Left ventricle myocardium inferior (tissue), 1 donor: ENCODE results near the gene PLPPR1. TPM values are rescaled to one million over a fixed set of nuclear protein-coding genes. Genes with fewer than 3 reads are reported as not detected.
A peak's percentile ranks its signal among the peaks of the same experiment; 100 is the strongest.

Experiments
- DNase-seq: peaks from one replicate; pipeline ENCODE4 v3.0.0-alpha.2; 2020
- H3K27ac ChIP-seq: fragments of 200-600 bp; replicated peaks from 2 replicates; pipeline ENCODE4 v1.8.0; 2021
- H3K27me3 ChIP-seq: fragments of 200-600 bp; 2 replicates; pipeline ENCODE4 v1.8.0; 2021; ENCODE audit warnings: low read depth
- H3K36me3 ChIP-seq: fragments of 200-600 bp; 2 replicates; pipeline ENCODE4 v1.8.0; 2021
- H3K4me1 ChIP-seq: fragments of 200-600 bp; 2 replicates; pipeline ENCODE4 v1.8.0; 2021
- H3K4me3 ChIP-seq: fragments of 200-600 bp; 2 replicates; pipeline ENCODE4 v1.8.0; 2021; ENCODE audit warnings: mild to moderate bottlenecking, moderate library complexity
- H3K9me3 ChIP-seq: fragments of 200-600 bp; replicated peaks from 2 replicates; pipeline ENCODE4 v1.8.0; 2021
- intact Hi-C: fragments of 100-400 bp; cut with micrococcal nuclease; formaldehyde crosslinking; loops from one replicate; pipeline ENCODE4 v1.11.0; 2022
- total RNA-seq: library from RNA; stranded (reverse); fragmentation: NEBNext Ultra II Directional; extraction: Animal tissue kit (Norgen Biotek cat#: 25700); gene quantifications from one replicate; pipeline ENCODE4 v1.2.1, GENCODE V29; 2021
- TF ChIP-seq, protein P1 (sequence below): fragments of 200-600 bp; IDR thresholded peaks from 2 replicates; pipeline ENCODE4 v1.8.0; 2021; ENCODE audit warnings: antibody characterized with exemption, mild to moderate bottlenecking, borderline replicate concordance
- donor health status: DM: no; HTN: yes; CAD: no; lungs with severe emphysema.

PLPPR1 gene
- total RNA-seq, 1 donor from 2014 or later: not detected

GRCh38 chr9:101235105-101235866 lies 206.8 kb downstream of the PLPPR1 start:
- intact Hi-C loops: loop anchor here (10.0 kb wide), 1 partner anchor 520 kb away; no protein-coding TSS in a partner anchor
- no peak overlapping the region for H3K4me3 ChIP-seq
- no peak overlapping the region for H3K27ac ChIP-seq
- TF ChIP-seq, protein P1, sequence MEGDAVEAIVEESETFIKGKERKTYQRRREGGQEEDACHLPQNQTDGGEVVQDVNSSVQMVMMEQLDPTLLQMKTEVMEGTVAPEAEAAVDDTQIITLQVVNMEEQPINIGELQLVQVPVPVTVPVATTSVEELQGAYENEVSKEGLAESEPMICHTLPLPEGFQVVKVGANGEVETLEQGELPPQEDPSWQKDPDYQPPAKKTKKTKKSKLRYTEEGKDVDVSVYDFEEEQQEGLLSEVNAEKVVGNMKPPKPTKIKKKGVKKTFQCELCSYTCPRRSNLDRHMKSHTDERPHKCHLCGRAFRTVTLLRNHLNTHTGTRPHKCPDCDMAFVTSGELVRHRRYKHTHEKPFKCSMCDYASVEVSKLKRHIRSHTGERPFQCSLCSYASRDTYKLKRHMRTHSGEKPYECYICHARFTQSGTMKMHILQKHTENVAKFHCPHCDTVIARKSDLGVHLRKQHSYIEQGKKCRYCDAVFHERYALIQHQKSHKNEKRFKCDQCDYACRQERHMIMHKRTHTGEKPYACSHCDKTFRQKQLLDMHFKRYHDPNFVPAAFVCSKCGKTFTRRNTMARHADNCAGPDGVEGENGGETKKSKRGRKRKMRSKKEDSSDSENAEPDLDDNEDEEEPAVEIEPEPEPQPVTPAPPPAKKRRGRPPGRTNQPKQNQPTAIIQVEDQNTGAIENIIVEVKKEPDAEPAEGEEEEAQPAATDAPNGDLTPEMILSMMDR: peak; percentile 73
- peaks cover 6% of the 10 kb centered on the region for H3K9me3 ChIP-seq
- no peaks in the 10 kb centered on the region for H3K4me1 ChIP-seq
- H3K27me3 ChIP-seq: peaks cover 3% of the 10 kb centered on the region
- DNase-seq: no peak
- H3K36me3 ChIP-seq: no peaks in the 10 kb centered on the region

DNA sequence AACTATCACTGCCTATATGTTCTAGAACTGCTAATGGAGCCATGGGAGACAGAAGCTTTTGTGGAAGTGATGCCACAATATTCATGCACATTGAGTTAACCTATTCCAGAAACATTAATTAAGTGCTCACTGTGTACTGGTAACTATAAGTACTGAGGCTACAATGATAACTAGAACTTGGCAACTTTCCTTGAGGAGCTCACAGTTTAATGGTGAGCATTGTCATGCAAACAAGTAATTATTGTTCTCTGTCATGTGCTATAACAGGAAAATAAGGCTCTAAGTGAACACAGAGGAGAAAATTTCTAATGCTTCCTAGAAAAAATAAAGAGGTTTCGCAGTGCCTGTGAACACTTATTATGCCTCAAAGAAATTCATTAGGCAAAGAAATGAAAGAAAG lies 214.1 kb downstream of the PLPPR1 start:
- H3K27me3 ChIP-seq: peaks cover 16% of the 10 kb centered on the region
- H3K4me3 ChIP-seq: no peak overlapping the region
- no peaks in the 10 kb centered on the region for H3K36me3 ChIP-seq
- TF ChIP-seq, protein P1: no peak
- peaks cover 6% of the 10 kb centered on the region for H3K9me3 ChIP-seq
- no peak overlapping the region for H3K27ac ChIP-seq
- H3K4me1 ChIP-seq: no peaks in the 10 kb centered on the region
- intact Hi-C loops: no loop called here
- no peak for DNase-seq

- DNase-seq: no peak
- intact Hi-C loops: no loop called here
- no peaks in the 10 kb centered on the region for H3K4me1 ChIP-seq
- H3K27me3 ChIP-seq: peaks cover 8% of the 10 kb centered on the region
- H3K9me3 ChIP-seq: no peaks in the 10 kb centered on the region
- no peaks in the 10 kb centered on the region for H3K36me3 ChIP-seq
- no peak overlapping the region for H3K4me3 ChIP-seq
- no peak overlapping the region for H3K27ac ChIP-seq
- TF ChIP-seq, protein P1: no peak
Observed at GRCh38 chr9:101246691-101247090, 218.2 kb downstream of the PLPPR1 start.

- intact Hi-C loops: no loop called here
- H3K9me3 ChIP-seq: no peaks in the 10 kb centered on the region
- DNase-seq: no peak
Observed at GRCh38 chr9:101247297-101247696, 218.8 kb downstream of the PLPPR1 start.

GRCh38 chr9:101254733-101255433 lies 226.4 kb downstream of the PLPPR1 start:
- intact Hi-C loops: no loop called here
- Histone ChIP-seq H3K36me3 (no peaks in the 10 kb centered on the region), H3K27me3 (peaks cover 16% of the 10 kb centered on the region), H3K27ac (no peak overlapping the region), H3K4me3 (no peak overlapping the region), H3K4me1 (no peaks in the 10 kb centered on the region), H3K9me3 (no peaks in the 10 kb centered on the region)
- no peak for DNase-seq
- TF ChIP-seq, protein P1: no peak

More at GRCh38 chr9:101247297-101247696, 218.8 kb downstream of the PLPPR1 start:
- Histone ChIP-seq H3K4me1 (no peaks in the 10 kb centered on the region), H3K36me3 (no peaks in the 10 kb centered on the region), H3K27me3 (peaks cover 12% of the 10 kb centered on the region), H3K4me3 (no peak overlapping the region), H3K27ac (no peak overlapping the region)
- TF ChIP-seq, protein P1: no peak
